ENCODE data around the gene KLHL8. TPM values are rescaled to one million over a fixed set of nuclear protein-coding genes. Genes with fewer than 3 reads are reported as not detected.

Gene KLHL8
- total and polyA plus RNA-seq, 2 donors (not counting 3 experiments of a cell fraction or from before 2014, with no cell fraction given) = 1.7 to 9.0 TPM

GRCh38 chr4:87211249-87211952 lies 9.0 kb downstream of the KLHL8 start:
- dilution Hi-C loops (cut with MboI; ENCODE audit: extremely low pct_ligation_motif_present, low sequenced_read_pairs) (no loop called here), intact Hi-C loops (cut with micrococcal nuclease) (no loop called here)
- DNase-seq (ENCODE audit: low read depth, low spot score) (peak; percentile 30), FAIRE-seq (no peak)
- no TSS peak for BruUV-seq (replicated peaks)
- Histone ChIP-seq H3K27me3 (ENCODE audit: control insufficient read depth in 2 of 2, insufficient read depth in 2 of 2, low read length in 2 of 2) (no peaks in the 10 kb centered on the region), H3K4me2 (ENCODE audit: insufficient read depth, low read length) (no peak overlapping the region), H3K9me1 (replicated peaks; ENCODE audit: control insufficient read depth, extremely low read depth, insufficient read depth, low read length) (no peaks in the 10 kb centered on the region), H4K20me1 (replicated peaks; ENCODE audit: control insufficient read depth, extremely low read depth, insufficient read depth, low read length) (peaks cover 2% of the 10 kb centered on the region), H2AFZ (ENCODE audit: low read depth, low read length) (no peak overlapping the region), H3K4me3 (replicated peaks in 1 of 3; ENCODE audit: insufficient read depth in 1 of 3, low read depth in 1 of 3, low read length in 3 of 3) (no peak overlapping the region), H3K9me3 (replicated peaks; ENCODE audit: control insufficient read depth, insufficient read depth, low read length) (no peaks in the 10 kb centered on the region), H3K4me1 (ENCODE audit: control insufficient read depth, extremely low read depth, insufficient read depth, low read length) (no peaks in the 10 kb centered on the region), H3K36me3 (ENCODE audit: control insufficient read depth in 2 of 2, extremely low read depth in 1 of 2, insufficient read depth in 2 of 2, low read length in 2 of 2) (no peaks in the 10 kb centered on the region), H3K9ac (replicated peaks; ENCODE audit: extremely low read depth, insufficient read depth, low read length) (no peak overlapping the region), H3K79me2 (ENCODE audit: control insufficient read depth, insufficient read depth, low read length) (peaks cover 14% of the 10 kb centered on the region), H3K27ac (ENCODE audit: insufficient read depth, low read depth, low read length) (no peak overlapping the region)
- ChIA-PET CTCF (interaction anchor here (0.7 to 1.0 kb wide), 2 partner anchors 9 to 61 kb away, joined by 3 read pairs; partner anchors contain the start of gene KLHL8), POLR2A (no interaction called here)
- TF ChIP-seq POLR2AphosphoS5 (IDR thresholded peaks at IDR 0.05; ENCODE audit: insufficient read depth, low read depth, low read length) = no peak
- TF ChIP-seq, protein P1, sequence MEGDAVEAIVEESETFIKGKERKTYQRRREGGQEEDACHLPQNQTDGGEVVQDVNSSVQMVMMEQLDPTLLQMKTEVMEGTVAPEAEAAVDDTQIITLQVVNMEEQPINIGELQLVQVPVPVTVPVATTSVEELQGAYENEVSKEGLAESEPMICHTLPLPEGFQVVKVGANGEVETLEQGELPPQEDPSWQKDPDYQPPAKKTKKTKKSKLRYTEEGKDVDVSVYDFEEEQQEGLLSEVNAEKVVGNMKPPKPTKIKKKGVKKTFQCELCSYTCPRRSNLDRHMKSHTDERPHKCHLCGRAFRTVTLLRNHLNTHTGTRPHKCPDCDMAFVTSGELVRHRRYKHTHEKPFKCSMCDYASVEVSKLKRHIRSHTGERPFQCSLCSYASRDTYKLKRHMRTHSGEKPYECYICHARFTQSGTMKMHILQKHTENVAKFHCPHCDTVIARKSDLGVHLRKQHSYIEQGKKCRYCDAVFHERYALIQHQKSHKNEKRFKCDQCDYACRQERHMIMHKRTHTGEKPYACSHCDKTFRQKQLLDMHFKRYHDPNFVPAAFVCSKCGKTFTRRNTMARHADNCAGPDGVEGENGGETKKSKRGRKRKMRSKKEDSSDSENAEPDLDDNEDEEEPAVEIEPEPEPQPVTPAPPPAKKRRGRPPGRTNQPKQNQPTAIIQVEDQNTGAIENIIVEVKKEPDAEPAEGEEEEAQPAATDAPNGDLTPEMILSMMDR (IDR thresholded peaks at IDR 0.05; ENCODE audit: extremely low read depth in 1 of 2, insufficient read depth in 1 of 2, low read depth in 1 of 2, low read length in 2 of 2) = no peak
- TF ChIP-seq POLR2A (IDR thresholded peaks at IDR 0.05; ENCODE audit: low read depth, low read length) = no peak
- TF ChIP-seq EZH2 (IDR thresholded peaks at IDR 0.05; ENCODE audit: borderline replicate concordance, low read depth, low read length, severe bottlenecking) = no peak
- no peak for TF ChIP-seq MAX (IDR thresholded peaks at IDR 0.05; ENCODE audit: insufficient read depth, insufficient read length)
- TF ChIP-seq MYC (IDR thresholded peaks at IDR 0.05; ENCODE audit: low read depth, low read length) = no peak
- no peak for TF ChIP-seq GATA2 (IDR thresholded peaks at IDR 0.05; ENCODE audit: insufficient read depth, insufficient read length, low read depth, low read length)
- no peak for TF ChIP-seq JUN (IDR thresholded peaks at IDR 0.05; ENCODE audit: borderline replicate concordance, insufficient read depth, insufficient read length, low read depth)
- TF ChIP-seq FOS (IDR thresholded peaks at IDR 0.05; ENCODE audit: borderline replicate concordance, insufficient read depth, low read length) = no peak
